ENCODE results near the gene CLRN3.

The CLRN3 gene

GRCh38 chr10:127851661-127852194 lies 41.0 kb downstream of the CLRN3 start:
- no peak for DNase-seq (ENCODE audit: low read depth)
- TF ChIP-seq CTCF (IDR thresholded peaks at IDR 0.05; ENCODE audit: insufficient read depth, low read depth, low read length, missing control alignments) = no peak
- H3K4me3 ChIP-seq (ENCODE audit: low read depth, low read length) = no peak overlapping the region

- TF ChIP-seq CTCF (IDR thresholded peaks at IDR 0.05; ENCODE audit: insufficient read depth, low read depth, low read length, missing control alignments) = no peak
- DNase-seq (ENCODE audit: low read depth) = no peak
- no peak overlapping the region for H3K4me3 ChIP-seq (ENCODE audit: low read depth, low read length)
Measured at GRCh38 chr10:127850944-127851343, 41.8 kb downstream of the CLRN3 start.

- H3K4me3 ChIP-seq (ENCODE audit: low read depth, low read length) = no peak overlapping the region
- no peak for DNase-seq (ENCODE audit: low read depth)
- TF ChIP-seq CTCF (IDR thresholded peaks at IDR 0.05; ENCODE audit: insufficient read depth, low read depth, low read length, missing control alignments) = no peak
Measured at GRCh38 chr10:127849921-127850320, 42.8 kb downstream of the CLRN3 start.

GRCh38 chr10:127849224-127849623 lies 43.5 kb downstream of the CLRN3 start:
- no peak for TF ChIP-seq CTCF (IDR thresholded peaks at IDR 0.05; ENCODE audit: insufficient read depth, low read depth, low read length, missing control alignments)
- no peak for DNase-seq (ENCODE audit: low read depth)
- H3K4me3 ChIP-seq (ENCODE audit: low read depth, low read length) = no peak overlapping the region

GRCh38 chr10:127848226-127848625 lies 44.5 kb downstream of the CLRN3 start:
- no peak for DNase-seq (ENCODE audit: low read depth)
- TF ChIP-seq CTCF (IDR thresholded peaks at IDR 0.05; ENCODE audit: insufficient read depth, low read depth, low read length, missing control alignments) = no peak
- H3K4me3 ChIP-seq (ENCODE audit: low read depth, low read length) = no peak overlapping the region

GRCh38 chr10:127845756-127846155 lies 47.0 kb downstream of the CLRN3 start:
- no peak for DNase-seq (ENCODE audit: low read depth)
- no peak for TF ChIP-seq CTCF (IDR thresholded peaks at IDR 0.05; ENCODE audit: insufficient read depth, low read depth, low read length, missing control alignments)

GRCh38 chr10:127840884-127841283 lies 51.9 kb downstream of the CLRN3 start:
- no peak overlapping the region for H3K4me3 ChIP-seq (ENCODE audit: low read depth, low read length)
- no peak for TF ChIP-seq CTCF (IDR thresholded peaks at IDR 0.05; ENCODE audit: insufficient read depth, low read depth, low read length, missing control alignments)
- no peak for DNase-seq (ENCODE audit: low read depth)

More at GRCh38 chr10:127845756-127846155, 47.0 kb downstream of the CLRN3 start:
- H3K4me3 ChIP-seq (ENCODE audit: low read depth, low read length) = no peak overlapping the region
